Measurements from ENCODE around the gene ATF7.

DNA sequence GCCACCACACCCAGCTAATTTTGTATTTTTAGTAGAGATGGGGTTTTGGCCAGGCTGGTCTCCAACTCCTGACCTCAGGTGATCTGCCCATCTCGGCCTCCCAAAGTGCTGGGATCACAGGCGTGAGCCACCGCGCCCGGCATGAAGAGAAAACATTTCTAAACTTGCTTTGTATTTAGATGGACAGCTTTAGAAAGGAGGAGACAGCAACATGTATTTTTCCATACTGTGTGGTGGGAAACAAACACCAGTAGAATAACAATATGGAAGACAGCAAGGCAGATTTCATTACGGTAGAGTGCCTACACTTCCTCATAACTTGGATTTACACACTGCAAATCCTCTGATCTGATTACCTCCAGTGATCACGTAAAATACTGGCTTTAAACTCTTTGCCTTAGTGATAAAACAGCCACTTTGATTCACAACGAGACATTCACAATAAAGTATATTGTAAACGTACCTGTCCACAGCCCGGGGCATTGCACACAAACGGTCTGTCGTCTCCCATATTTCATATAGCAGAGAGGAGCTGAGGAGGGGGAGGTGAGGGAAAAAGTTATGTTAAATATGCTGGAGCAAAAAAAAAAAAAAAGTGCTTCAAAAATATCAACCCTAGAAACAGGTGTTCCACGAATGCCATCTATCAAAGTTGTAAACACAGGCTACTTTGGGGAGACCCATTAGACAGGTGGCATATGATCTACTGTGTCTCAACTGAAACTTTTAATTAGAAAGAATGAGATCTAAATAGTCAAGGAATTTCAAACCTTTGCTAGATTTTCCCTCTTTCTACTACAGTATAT lies 25.5 kb downstream of the ATF7 start:
- no peak for TF ChIP-seq POLR2A (IDR thresholded peaks at IDR 0.05)
- TF ChIP-seq, protein P1, sequence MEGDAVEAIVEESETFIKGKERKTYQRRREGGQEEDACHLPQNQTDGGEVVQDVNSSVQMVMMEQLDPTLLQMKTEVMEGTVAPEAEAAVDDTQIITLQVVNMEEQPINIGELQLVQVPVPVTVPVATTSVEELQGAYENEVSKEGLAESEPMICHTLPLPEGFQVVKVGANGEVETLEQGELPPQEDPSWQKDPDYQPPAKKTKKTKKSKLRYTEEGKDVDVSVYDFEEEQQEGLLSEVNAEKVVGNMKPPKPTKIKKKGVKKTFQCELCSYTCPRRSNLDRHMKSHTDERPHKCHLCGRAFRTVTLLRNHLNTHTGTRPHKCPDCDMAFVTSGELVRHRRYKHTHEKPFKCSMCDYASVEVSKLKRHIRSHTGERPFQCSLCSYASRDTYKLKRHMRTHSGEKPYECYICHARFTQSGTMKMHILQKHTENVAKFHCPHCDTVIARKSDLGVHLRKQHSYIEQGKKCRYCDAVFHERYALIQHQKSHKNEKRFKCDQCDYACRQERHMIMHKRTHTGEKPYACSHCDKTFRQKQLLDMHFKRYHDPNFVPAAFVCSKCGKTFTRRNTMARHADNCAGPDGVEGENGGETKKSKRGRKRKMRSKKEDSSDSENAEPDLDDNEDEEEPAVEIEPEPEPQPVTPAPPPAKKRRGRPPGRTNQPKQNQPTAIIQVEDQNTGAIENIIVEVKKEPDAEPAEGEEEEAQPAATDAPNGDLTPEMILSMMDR (IDR thresholded peaks at IDR 0.05) = no peak

Data from breast epithelium (tissue), 3 donors.